IPS DF 4.7 (cell line): ENCODE measurements around the gene TNFRSF1B.

ENCODE experiments used
- DNase-seq: peaks from one replicate; pipeline ENCODE4 v3.0.0-alpha.2; 2013; ENCODE audit warnings: low spot score; ENCODE audit errors: extremely low read depth

TNFRSF1B gene

GRCh38 chr1:12174924-12175810 lies 8.4 kb downstream of the TNFRSF1B start:
- DNase-seq = no peak

GRCh38 chr1:12176298-12177118 lies 9.7 kb downstream of the TNFRSF1B start:
- DNase-seq = no peak

DNA sequence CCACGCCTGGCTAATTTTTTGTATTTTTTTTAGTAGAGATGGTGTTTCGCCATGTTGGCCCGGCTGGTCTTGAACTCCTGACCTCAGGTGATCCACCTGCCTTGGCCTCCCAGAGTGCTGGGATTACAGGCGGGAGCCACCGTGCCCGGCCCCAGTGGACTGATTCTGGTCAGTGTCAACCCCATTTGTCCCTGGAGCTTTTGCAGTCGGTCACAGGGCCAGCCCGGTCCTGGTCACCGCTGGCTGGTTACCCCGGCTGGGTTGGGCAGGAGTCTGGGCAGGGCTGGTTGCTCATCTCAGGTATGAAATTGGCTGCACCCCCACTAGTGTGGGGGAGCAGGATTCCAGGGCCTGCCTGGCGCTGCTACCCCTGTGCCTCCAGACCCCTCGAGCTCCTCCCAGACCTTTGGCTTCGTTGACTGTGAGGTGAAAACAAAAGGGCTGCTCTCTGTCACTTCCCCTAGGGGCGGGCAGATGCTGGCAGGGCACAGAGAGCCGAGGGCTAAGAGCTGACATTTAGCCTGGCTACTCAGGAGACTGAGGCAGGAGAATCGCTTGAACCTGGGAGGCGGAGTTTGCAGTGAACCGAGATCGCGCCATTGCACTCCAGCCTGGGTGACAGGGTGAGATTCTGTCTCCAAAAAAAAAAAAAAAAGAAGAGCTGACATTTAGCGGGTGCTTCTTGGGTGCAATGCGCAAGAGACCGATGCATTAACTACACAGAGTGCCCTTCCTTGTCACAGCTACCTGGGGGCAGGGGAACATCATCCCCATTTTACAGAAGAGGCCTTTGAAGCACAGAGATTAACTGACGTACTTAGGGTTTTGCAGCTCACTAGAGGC lies 10.6 kb downstream of the TNFRSF1B start:
- DNase-seq = no peak

DNA sequence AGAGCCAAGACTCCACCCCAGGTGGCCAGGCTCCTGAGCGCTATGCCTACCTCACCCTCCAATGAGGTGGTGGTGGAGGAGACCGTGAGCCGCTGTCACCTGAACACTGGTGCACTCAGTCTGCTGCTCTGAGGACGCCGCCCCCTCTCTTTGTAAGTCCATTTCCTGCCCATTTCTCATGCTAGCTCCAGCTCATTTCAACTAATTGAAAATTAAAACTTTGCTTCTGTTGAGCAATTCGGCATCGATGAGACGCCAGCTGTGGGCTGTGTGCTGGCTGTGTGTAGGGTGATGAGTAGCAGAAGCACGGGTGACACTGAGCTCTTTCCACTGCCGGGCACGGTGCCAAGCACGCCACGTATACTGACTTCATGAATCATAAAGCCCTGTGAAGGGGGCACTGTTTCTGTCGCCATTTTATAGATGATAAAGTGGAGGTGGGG lies 11.2 kb downstream of the TNFRSF1B start:
- no peak for DNase-seq

GRCh38 chr1:12178511-12178910 lies 11.7 kb downstream of the TNFRSF1B start:
- no peak for DNase-seq

DNA sequence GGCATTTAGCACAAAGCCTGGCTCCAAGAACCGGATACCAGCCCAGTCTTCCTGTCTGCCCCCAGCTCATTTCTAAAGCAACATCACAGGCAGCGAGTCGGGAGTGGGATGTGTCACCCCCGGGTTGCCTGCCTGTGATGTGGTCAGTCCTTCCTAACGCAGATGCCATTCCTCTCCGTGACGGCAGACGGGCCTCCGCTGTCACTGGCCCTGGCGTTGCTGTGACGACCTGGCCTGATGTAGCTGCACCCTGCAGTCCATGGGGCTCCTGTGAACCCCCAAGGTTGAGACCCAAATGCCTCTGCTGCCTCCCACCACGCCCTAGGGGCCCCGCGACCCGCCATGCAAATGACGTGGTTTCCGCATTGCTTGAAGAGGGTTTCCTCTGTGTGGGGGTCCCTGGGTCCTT lies 12.3 kb downstream of the TNFRSF1B start:
- DNase-seq = no peak

DNA sequence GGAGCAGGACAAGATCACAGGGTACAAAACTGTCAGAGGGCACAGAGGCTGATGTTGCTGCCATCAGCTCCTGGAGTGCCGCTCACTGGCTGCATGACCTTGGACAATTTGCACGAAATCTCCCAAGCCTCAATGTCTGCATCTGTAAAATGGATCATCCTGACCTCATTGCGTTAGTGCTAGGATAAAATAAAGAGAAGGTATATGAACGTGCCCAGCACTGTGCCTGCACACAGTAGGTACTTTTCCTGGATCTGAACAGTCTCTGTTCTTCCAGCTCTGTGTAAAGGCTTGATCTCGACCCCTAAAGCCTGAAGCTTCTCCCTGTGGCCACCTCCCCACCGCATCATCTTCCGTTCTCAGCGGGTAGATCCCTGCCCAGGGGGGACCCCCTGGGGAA lies 12.9 kb downstream of the TNFRSF1B start:
- no peak for DNase-seq

- DNase-seq = no peak
These were observed 13.5 kb downstream of the TNFRSF1B start for GRCh38 chr1:12180315-12180714.

DNA sequence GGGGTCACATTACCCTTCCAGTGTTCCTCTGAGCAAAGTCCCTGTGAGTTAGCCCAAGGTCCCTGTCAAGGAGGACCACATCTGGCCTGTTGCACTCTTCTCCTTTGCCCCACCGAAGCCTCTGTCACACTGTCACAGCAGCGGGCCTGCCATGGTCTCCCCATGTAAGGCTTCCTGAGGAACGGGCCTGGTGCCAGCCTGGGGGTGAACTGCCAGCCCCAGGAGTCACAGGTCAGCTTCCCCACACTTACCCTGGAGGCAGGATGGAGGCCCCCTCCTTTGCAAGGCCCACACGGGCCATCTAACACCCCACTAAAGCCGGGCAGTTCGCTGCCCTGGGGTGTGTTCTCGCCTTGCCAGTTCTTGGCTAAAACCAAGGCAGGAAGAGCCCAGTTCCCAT lies 14.1 kb downstream of the TNFRSF1B start:
- DNase-seq = no peak

GRCh38 chr1:12181568-12181967 lies 14.8 kb downstream of the TNFRSF1B start:
- DNase-seq = no peak

GRCh38 chr1:12182410-12182984 lies 15.7 kb downstream of the TNFRSF1B start:
- no peak for DNase-seq

DNA sequence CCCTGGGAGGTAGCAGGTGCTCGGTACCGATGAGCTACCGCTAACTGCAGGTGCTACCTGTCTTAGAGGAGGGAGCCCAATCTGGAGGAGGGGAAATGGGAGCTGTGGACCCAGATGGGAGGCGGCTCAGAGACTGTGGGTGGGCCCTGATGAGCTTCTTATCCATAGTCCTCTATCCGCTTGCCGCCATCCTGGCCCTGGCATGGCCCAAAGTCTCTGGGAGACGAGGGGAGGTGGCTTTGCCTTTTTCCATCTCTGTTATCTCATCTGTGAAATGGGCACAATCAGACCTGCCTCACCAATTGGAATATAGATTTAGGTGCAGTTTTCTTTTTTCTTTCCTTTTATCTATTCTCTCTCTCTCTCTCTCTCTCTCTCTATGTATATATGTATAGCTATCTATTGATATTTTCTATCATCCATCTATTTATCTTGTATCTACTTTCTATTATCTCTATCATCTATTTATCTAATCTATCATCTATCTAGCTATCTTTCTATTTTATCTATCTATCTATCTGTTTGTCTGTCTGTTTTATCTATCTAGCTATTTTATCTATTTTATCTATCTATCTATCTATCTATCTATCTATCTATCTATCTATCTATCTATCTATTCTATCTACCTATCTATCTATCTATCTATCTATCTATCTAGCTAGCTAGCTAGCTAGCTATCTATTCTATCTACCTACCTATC lies 16.5 kb downstream of the TNFRSF1B start:
- DNase-seq = no peak

DNA sequence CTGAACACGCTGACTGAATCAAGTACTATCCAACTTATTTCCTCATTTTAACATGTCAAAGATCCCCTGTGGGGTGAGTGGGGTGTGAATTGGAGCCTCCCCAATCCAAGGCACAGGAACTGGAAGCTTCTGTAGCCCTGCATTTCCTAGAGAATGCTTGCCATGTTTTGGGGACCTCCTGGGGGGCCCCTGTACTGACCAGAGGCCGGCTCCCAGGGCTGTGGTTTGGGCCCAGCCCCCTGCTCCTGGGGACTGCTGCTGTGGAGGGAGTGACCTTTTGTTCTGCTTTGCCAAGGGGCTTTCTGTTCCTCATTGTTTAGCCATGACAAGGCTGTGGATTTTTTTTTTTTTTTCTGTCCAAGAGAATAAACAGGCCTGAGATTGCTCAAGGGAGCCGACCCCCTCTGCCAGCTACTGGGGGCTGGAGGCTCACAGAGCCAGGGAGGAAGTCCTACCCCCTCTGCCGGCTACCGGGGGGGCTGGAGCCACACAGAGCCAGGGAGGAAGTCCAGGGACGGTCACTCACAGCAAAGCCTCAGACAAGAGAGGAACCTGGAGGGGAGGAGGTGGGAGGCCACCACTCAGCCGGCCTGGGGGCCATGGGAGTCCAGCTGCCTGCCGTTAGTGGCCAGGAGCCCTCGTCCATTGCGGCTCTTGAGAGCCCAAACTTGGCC lies 17.4 kb downstream of the TNFRSF1B start:
- no peak for DNase-seq

- DNase-seq = no peak
These were observed 18.5 kb downstream of the TNFRSF1B start for GRCh38 chr1:12185036-12185917.

GRCh38 chr1:12185918-12186678 lies 19.3 kb downstream of the TNFRSF1B start:
- no peak for DNase-seq

GRCh38 chr1:12186679-12186985 lies 19.8 kb downstream of the TNFRSF1B start:
- no peak for DNase-seq

DNA sequence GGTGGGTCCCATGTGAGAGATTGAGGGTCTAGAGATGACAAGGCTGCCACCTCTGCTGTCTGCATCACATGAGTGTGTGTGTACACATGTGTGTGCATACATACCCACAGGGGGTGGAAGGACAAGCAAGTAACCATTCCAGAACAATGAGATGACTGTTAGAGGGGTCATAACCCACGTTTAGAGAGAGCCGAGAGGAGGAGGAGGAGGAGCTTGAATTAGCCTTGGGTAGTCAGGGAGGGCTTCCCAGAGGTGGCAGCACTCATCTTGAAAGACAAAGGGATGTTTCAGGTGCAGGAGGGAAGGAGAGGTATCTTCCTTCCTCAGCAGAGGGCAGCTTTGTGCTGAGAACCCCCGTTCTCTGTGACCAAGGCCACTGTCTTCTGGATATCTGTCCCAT lies 21.3 kb downstream of the TNFRSF1B start:
- no peak for DNase-seq

DNA sequence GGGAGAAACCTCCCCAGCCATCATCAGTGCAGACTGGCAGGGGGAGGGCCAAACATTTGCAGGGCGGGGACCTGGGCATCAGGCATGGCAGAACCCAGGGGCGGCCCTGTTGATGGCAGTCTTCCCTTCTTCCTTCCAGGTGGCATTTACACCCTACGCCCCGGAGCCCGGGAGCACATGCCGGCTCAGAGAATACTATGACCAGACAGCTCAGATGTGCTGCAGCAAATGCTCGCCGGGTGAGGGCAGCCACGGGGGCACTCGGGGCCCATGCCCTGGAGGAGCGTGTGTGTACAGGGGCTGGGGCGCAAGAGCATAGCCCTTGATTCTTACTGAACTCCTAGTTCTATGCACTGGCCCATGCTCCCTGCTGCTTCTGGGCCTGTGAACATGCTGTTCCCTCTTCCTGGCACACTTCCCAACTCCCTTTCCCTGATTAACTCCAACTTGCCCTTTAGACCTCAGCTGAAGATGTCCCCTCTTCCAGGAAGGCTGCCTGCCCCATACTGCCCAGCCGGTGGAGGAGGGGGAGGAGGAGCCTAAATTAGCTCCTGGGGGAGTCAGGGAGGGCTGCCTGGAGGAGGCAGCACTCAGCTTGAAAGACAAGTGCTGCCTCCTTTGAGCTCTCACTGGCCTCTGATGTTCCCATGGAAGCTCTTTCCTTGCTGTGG lies 22.0 kb downstream of the TNFRSF1B start:
- no peak for DNase-seq
